ENCODE data around the gene DAAM1. TPM values are rescaled to one million over a fixed set of nuclear protein-coding genes. Genes with fewer than 3 reads are reported as not detected.

Gene DAAM1
- polyA plus RNA-seq, 1 of the 3 experiments (the other 2 are of a cell fraction) = 5.1 TPM

- Histone ChIP-seq H3F3A (replicated peaks; ENCODE audit: insufficient read depth) (no peaks in the 10 kb centered on the region), H3K79me2 (ENCODE audit: insufficient read depth) (no peaks in the 10 kb centered on the region), H3K4me1 (ENCODE audit: control insufficient read depth in 1 of 2, insufficient read depth in 2 of 2, low read depth in 1 of 2, low read length in 1 of 2) (no peaks in the 10 kb centered on the region), H3K36me3 (replicated peaks in 1 of 2; ENCODE audit: control insufficient read depth in 1 of 2, insufficient read depth in 2 of 2, low read length in 1 of 2) (peaks cover 0 to 4% of the 10 kb centered on the region in 2 experiments), H3K27me3 (ENCODE audit: insufficient read depth) (no peaks in the 10 kb centered on the region), H3K4me2 (peak overlapping the region; percentile 2; the same call in 1 of the 2 replicates), H2AFZ (ENCODE audit: low read depth) (no peak overlapping the region), H3K9me2 (no peaks in the 10 kb centered on the region), H3K9me3 (no peaks in the 10 kb centered on the region), H3K27ac (ENCODE audit: low read depth in 2 of 2, low read length in 1 of 2) (peak overlapping the region in 1 of 2 experiments; percentile 75; a peak in 2 of 4 replicates), H3K4me3 (ENCODE audit: low read depth in 2 of 2, low read length in 1 of 2) (no peak overlapping the region), H3K9ac (peak overlapping the region; percentile 34; the same call in 1 of the 2 replicates), H4K20me1 (ENCODE audit: insufficient read depth) (no peaks in the 10 kb centered on the region)
- DNase-seq = no peak
- CTCF ChIA-PET = interaction anchor here (0.5 to 0.7 kb wide), 2 partner anchors 37 to 930 kb away, joined by 3 read pairs; no protein-coding TSS in a partner anchor
- no peak for TF ChIP-seq MEF2A (IDR thresholded peaks at IDR 0.05; ENCODE audit: borderline replicate concordance, low read depth)
- no peak for TF ChIP-seq MXI1 (IDR thresholded peaks at IDR 0.05; ENCODE audit: low read depth, low read length)
- no peak for TF ChIP-seq SMC3 (IDR thresholded peaks at IDR 0.05; ENCODE audit: low read depth, low read length)
- TF ChIP-seq GABPA (IDR thresholded peaks at IDR 0.05; ENCODE audit: low read depth) = no peak
- no peak for TF ChIP-seq IRF3 (IDR thresholded peaks at IDR 0.05; ENCODE audit: low read depth, low read length)
- POLR2A ChIA-PET = no interaction called here
- 52% methylated on average over 6 of the region's 6 CpGs for WGBS (ENCODE audit: low lambda C conversion rate)
These were observed 218.2 kb downstream of the DAAM1 start for GRCh38 chr14:59406454-59407245.

GRCh38 chr14:59407246-59408010 is 219.0 kb downstream of the DAAM1 start:
- no peak overlapping the region for H3K4me3 ChIP-seq (ENCODE audit: low read depth in 2 of 2, low read length in 1 of 2)

More at GRCh38 chr14:59407246-59408010, 219.0 kb downstream of the DAAM1 start:
- Histone ChIP-seq H3K4me1 (ENCODE audit: control insufficient read depth in 1 of 2, insufficient read depth in 2 of 2, low read depth in 1 of 2, low read length in 1 of 2) (no peaks in the 10 kb centered on the region), H3K9me2 (no peaks in the 10 kb centered on the region), H3F3A (replicated peaks; ENCODE audit: insufficient read depth) (no peaks in the 10 kb centered on the region), H3K9me3 (no peaks in the 10 kb centered on the region), H3K79me2 (ENCODE audit: insufficient read depth) (no peaks in the 10 kb centered on the region), H3K27ac (ENCODE audit: low read depth in 2 of 2, low read length in 1 of 2) (peak overlapping the region in 1 of 2 experiments; percentile 75; a peak in 2 of 4 replicates), H3K36me3 (replicated peaks in 1 of 2; ENCODE audit: control insufficient read depth in 1 of 2, insufficient read depth in 2 of 2, low read length in 1 of 2) (peaks cover 0 to 4% of the 10 kb centered on the region in 2 experiments), H3K9ac (peak overlapping the region; percentile 34; the same call in 1 of the 2 replicates), H3K27me3 (ENCODE audit: insufficient read depth) (no peaks in the 10 kb centered on the region), H2AFZ (ENCODE audit: low read depth) (no peak overlapping the region), H3K4me2 (peak overlapping the region; percentile 2; the same call in 1 of the 2 replicates), H4K20me1 (ENCODE audit: insufficient read depth) (no peaks in the 10 kb centered on the region)
- WGBS (ENCODE audit: low lambda C conversion rate) = 59% methylated on average over 4 of the region's 4 CpGs
- no peak for DNase-seq
- POLR2A ChIA-PET = no interaction called here
- TF ChIP-seq SIN3A (IDR thresholded peaks at IDR 0.05; ENCODE audit: borderline replicate concordance, low read depth, low read length) = no peak
- 0 out of 2 replicates have a peak, but pooled peaks have one; percentile 19 for TF ChIP-seq MAX (IDR thresholded peaks at IDR 0.05; ENCODE audit: low read depth)
- CTCF ChIA-PET = interaction anchor here (0.5 to 1.2 kb wide), 3 partner anchors 15 to 931 kb away, joined by 3 read pairs; no protein-coding TSS in a partner anchor
